HEK293T (cell line): ENCODE results near the gene TPI1.

Experiments
- ARNT ChIP-seq: fragments of 450-650 bp; IDR thresholded peaks from 2 replicates; pipeline ENCODE4 v1.6.1; 2017; ENCODE audit warnings: mild to moderate bottlenecking
- BHLHE40 ChIP-seq: fragments of 450-650 bp; IDR thresholded peaks from 2 replicates; pipeline ENCODE4 v1.6.1; 2016; ENCODE audit warnings: mild to moderate bottlenecking, moderate library complexity, borderline replicate concordance
- ELF4 ChIP-seq: fragments of 450-650 bp; IDR thresholded peaks from 2 replicates; pipeline ENCODE4 v1.6.1; 2017; ENCODE audit warnings: antibody characterized with exemption
- FOXA1 ChIP-seq: fragments of 450-650 bp; IDR thresholded peaks from 2 replicates; pipeline ENCODE4 v1.6.1; 2016; ENCODE audit warnings: mild to moderate bottlenecking
- FOXK2 ChIP-seq: fragments of 450-650 bp; IDR thresholded peaks from 2 replicates; pipeline ENCODE4 v1.6.1; 2016; ENCODE audit warnings: mild to moderate bottlenecking
- FOXM1 ChIP-seq: fragments of 450-650 bp; IDR thresholded peaks from 2 replicates; pipeline ENCODE4 v1.6.1; 2017; ENCODE audit warnings: mild to moderate bottlenecking, borderline replicate concordance
- HDGF ChIP-seq: fragments of 450-650 bp; IDR thresholded peaks from 2 replicates; pipeline ENCODE4 v1.6.1; 2017; ENCODE audit warnings: antibody characterized with exemption, borderline replicate concordance
- L3MBTL2 ChIP-seq: fragments of 450-650 bp; conservative IDR thresholded peaks from 2 replicates; pipeline ENCODE4 v1.6.1; 2016; ENCODE audit warnings: mild to moderate bottlenecking
- NFRKB ChIP-seq: fragments of 450-650 bp; IDR thresholded peaks from 2 replicates; pipeline ENCODE4 v1.6.1; 2016; ENCODE audit warnings: mild to moderate bottlenecking, moderate library complexity
- SP1 ChIP-seq: fragments of 450-650 bp; IDR thresholded peaks from 2 replicates; pipeline ENCODE4 v1.6.1; 2017
- SUZ12 ChIP-seq: fragments of 450-650 bp; IDR thresholded peaks from 2 replicates; pipeline ENCODE4 v1.6.1; 2016; ENCODE audit warnings: mild to moderate bottlenecking
- TARDBP ChIP-seq: fragments of 450-650 bp; IDR thresholded peaks from 2 replicates; pipeline ENCODE4 v1.6.1; 2016
- ZNF384 ChIP-seq: fragments of 450-650 bp; IDR thresholded peaks from 2 replicates; pipeline ENCODE4 v1.6.1; 2016

- TF ChIP-seq HDGF (no peak), TARDBP (no peak), NFRKB (no peak), ZNF384 (no peak), ARNT (no peak), SUZ12 (no peak), FOXK2 (no peak), FOXM1 (no peak), SP1 (no peak), ELF4 (no peak), BHLHE40 (no peak), FOXA1 (no peak), L3MBTL2 (no peak)
Measured at GRCh38 chr12:6836851-6837250, 30.5 kb upstream of the TPI1 start.
